K562 (cell line): ENCODE results near the gene MAN2A1.

ENCODE experiments used
- LARP7 ChIP-seq: fragments of 450-650 bp; IDR thresholded peaks from 2 replicates; pipeline ENCODE4 v1.6.1; 2016
- NFRKB ChIP-seq: fragments of 450-650 bp; IDR thresholded peaks from 2 replicates; pipeline ENCODE4 v1.6.1; 2016; ENCODE audit warnings: low read depth
- POLR2AphosphoS5 ChIP-seq: IDR thresholded peaks from 2 replicates; pipeline ENCODE4 v1.6.1; 2011; ENCODE audit warnings: mild to moderate bottlenecking, low read depth, low read length, moderate library complexity; ENCODE audit not compliant: control insufficient read depth, insufficient read depth
- TF ChIP-seq, protein P1 (sequence below), 2 experiments: fragments of 450-650 bp in 1 of 2; sonication (generic) in 1 of 2; formaldehyde crosslinking; conservative IDR thresholded peaks; 2 replicates each; pipeline versions ENCODE4 v1.4.0 to v1.8.1; 2020 to 2022; ENCODE audit warnings: mild to moderate bottlenecking in 1 of 2, missing genetic modification reagents in 1 of 2

DNA sequence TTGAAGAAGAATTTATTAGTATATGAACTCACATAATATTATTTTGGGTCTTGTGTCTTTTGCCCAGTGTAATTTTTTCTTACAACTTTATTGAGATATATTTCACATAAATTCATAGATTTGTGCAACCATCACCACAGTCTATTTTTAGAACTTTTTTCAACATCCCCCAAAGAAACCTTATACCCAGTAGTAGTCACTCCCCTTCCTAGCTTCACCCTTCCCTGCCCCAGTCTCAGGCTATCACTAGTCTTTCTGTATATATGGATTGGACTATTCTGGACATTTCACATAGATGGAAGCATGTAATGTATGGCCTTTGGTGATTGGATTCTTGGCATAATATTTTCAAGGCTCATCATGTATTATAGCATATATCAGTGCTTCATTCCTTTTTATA lies 67.8 kb downstream of the MAN2A1 start:
- TF ChIP-seq LARP7 = no peak
- no peak for TF ChIP-seq NFRKB
- no peak for TF ChIP-seq POLR2AphosphoS5
- TF ChIP-seq, protein P1, sequence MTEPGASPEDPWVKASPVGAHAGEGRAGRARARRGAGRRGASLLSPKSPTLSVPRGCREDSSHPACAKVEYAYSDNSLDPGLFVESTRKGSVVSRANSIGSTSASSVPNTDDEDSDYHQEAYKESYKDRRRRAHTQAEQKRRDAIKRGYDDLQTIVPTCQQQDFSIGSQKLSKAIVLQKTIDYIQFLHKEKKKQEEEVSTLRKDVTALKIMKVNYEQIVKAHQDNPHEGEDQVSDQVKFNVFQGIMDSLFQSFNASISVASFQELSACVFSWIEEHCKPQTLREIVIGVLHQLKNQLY (CRISPR knock-in tag; conservative IDR thresholded peaks at IDR 0.05) = no peak
